Transverse colon (tissue), 4 donors: ENCODE data around the gene TMEM62. TPM values are rescaled to one million over a fixed set of nuclear protein-coding genes. Genes with fewer than 3 reads are reported as not detected.

Experiments
- DNase-seq: peaks from one replicate; pipeline ENCODE4 v3.0.0-alpha.2; 2019
- H3K27ac ChIP-seq, 4 donors: fragments of 200-600 bp; sonication (generic); 2 replicates each; pipeline ENCODE4 v1.5.1; 2016 to 2018; ENCODE audit warnings: inconsistent platforms in 4 of 4
- H3K27me3 ChIP-seq: fragments of 200-600 bp; sonication (generic); 2 replicates; pipeline ENCODE4 v1.5.1; 2017; ENCODE audit warnings: inconsistent platforms
- H3K36me3 ChIP-seq, 4 donors: fragments of 200-600 bp; sonication (generic); 2 replicates each; pipeline ENCODE4 v1.5.1; 2017 to 2019; ENCODE audit warnings: inconsistent platforms in 4 of 4
- H3K4me1 ChIP-seq, 4 donors: fragments of 200-600 bp; sonication (generic); 2 replicates each; pipeline ENCODE4 v1.5.1; 2017 to 2020; ENCODE audit warnings: inconsistent platforms in 4 of 4
- H3K4me3 ChIP-seq, 4 donors: fragments of 200-600 bp; sonication (generic); 1 replicate in 1 of 4; 2 replicates in 3 of 4; pipeline versions ENCODE4 v1.5.1 to v1.6.1; 2017 to 2019; ENCODE audit warnings: inconsistent platforms in 4 of 4
- H3K9me3 ChIP-seq, 2 donors: fragments of 200-600 bp; sonication (generic); 2 replicates each; pipeline ENCODE4 v1.5.1; 2017 to 2019; ENCODE audit warnings: inconsistent platforms in 2 of 2
- EP300 ChIP-seq: sonication (generic); formaldehyde crosslinking; IDR thresholded peaks from one replicate; pipeline ENCODE4 v1.6.1; 2017; ENCODE audit warnings: antibody characterized with exemption, low read depth
- POLR2A ChIP-seq: fragments of 450-650 bp; IDR thresholded peaks from one replicate; pipeline ENCODE4 v1.6.1; 2016; ENCODE audit warnings: antibody characterized with exemption, mild to moderate bottlenecking, moderate library complexity
- POLR2AphosphoS5 ChIP-seq, 3 donors: sonication (generic); formaldehyde crosslinking; IDR thresholded peaks; one replicate each; pipeline ENCODE4 v1.6.1; 2016; ENCODE audit warnings: antibody characterized with exemption in 3 of 3
- WGBS, 2 donors: methylation state at CpG; one replicate each; pipeline ENCODE4 v1.1.5; 2018; ENCODE audit warnings: low coverage in 1 of 2; 5-methylcytosine and 5-hydroxymethylcytosine counted together
- in situ Hi-C, 4 donors: fragments of 200-750 bp; cut with MboI; loops; one replicate each; pipeline versions ENCODE4 v1.15.0 to v1.15.1; 2017; ENCODE audit warnings: low sequenced_read_pairs in 3 of 4, low pct_ligation_motif_present in 1 of 4, low pct_unique_long_range_greater_than_20kb in 1 of 4
- intact Hi-C: fragments of 100-400 bp; cut with DNase I; formaldehyde crosslinking; loops from one replicate; pipeline ENCODE4 v1.15.1; 2023; ENCODE audit warnings: low total_unique reads
- total RNA-seq, 4 donors: library from RNA; depleted of rRNA; stranded (reverse); fragments of >200 nt; gene quantifications; one replicate each; pipeline ENCODE4 v1.1.0, GENCODE V29; 2016
- TF ChIP-seq, protein P1 (sequence below), 5 experiments: fragments of 200-600 bp in 3 of 5; fragments of 450-650 bp in 2 of 5; sonication (generic) in 3 of 5; IDR thresholded peaks; 1 replicate in 2 of 5; 2 replicates in 3 of 5; pipeline ENCODE4 v1.5.1; 2016 to 2017; ENCODE audit warnings: antibody characterized with exemption in 5 of 5, inconsistent platforms in 3 of 5, mild to moderate bottlenecking in 2 of 5, moderate library complexity in 1 of 5

The TMEM62 gene
- total RNA-seq, 4 donors from 2014 or later = 21.3 to 367 (median 39.6) TPM

DNA sequence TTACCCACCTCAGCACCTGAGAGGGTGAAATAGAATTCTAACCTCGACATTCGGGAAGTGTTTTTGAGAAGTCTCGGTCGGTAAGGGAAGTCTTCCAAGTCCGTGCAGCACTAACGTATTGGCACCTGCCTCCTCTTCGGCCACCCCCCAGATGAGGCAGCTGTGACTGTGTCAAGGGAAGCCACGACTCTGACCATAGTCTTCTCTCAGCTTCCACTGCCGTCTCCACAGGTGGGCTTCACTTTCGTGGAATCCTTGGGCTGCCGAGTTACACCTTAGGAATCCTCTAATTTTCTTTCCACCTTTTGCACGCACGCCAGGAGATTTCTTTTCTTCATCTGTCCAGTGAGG is 52.6 kb downstream of the TMEM62 start:
- peak overlapping the region; percentile 86 to 95 (median 92) for H3K27ac ChIP-seq
- no peak for TF ChIP-seq POLR2A
- TF ChIP-seq, protein P1, sequence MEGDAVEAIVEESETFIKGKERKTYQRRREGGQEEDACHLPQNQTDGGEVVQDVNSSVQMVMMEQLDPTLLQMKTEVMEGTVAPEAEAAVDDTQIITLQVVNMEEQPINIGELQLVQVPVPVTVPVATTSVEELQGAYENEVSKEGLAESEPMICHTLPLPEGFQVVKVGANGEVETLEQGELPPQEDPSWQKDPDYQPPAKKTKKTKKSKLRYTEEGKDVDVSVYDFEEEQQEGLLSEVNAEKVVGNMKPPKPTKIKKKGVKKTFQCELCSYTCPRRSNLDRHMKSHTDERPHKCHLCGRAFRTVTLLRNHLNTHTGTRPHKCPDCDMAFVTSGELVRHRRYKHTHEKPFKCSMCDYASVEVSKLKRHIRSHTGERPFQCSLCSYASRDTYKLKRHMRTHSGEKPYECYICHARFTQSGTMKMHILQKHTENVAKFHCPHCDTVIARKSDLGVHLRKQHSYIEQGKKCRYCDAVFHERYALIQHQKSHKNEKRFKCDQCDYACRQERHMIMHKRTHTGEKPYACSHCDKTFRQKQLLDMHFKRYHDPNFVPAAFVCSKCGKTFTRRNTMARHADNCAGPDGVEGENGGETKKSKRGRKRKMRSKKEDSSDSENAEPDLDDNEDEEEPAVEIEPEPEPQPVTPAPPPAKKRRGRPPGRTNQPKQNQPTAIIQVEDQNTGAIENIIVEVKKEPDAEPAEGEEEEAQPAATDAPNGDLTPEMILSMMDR (IDR thresholded peaks at IDR 0.05) = peak in 1 of 5 experiments; percentile 9
- no peak for TF ChIP-seq EP300
- TF ChIP-seq POLR2AphosphoS5 (IDR thresholded peaks at IDR 0.05) = peak in 1 of 3 donors; percentile 11
- in situ Hi-C loops (no loop called here), intact Hi-C loops (no loop called here)
- H3K4me1 ChIP-seq = peaks cover 8 to 18% (median 13%) of the 10 kb centered on the region in 4 donors
- WGBS, 2 donors = 1% methylated on average over 13 of the region's 13 CpGs; no CpG with 5 or more reads in 1 of the 2 donors
- H3K9me3 ChIP-seq = no peaks in the 10 kb centered on the region
- peak; percentile 35 for DNase-seq
- no peaks in the 10 kb centered on the region for H3K27me3 ChIP-seq
- H3K4me3 ChIP-seq = peak overlapping the region; percentile 59 to 91 (median 70)
- peaks cover 0 to 20% (median 8%) of the 10 kb centered on the region in 4 donors for H3K36me3 ChIP-seq

DNA sequence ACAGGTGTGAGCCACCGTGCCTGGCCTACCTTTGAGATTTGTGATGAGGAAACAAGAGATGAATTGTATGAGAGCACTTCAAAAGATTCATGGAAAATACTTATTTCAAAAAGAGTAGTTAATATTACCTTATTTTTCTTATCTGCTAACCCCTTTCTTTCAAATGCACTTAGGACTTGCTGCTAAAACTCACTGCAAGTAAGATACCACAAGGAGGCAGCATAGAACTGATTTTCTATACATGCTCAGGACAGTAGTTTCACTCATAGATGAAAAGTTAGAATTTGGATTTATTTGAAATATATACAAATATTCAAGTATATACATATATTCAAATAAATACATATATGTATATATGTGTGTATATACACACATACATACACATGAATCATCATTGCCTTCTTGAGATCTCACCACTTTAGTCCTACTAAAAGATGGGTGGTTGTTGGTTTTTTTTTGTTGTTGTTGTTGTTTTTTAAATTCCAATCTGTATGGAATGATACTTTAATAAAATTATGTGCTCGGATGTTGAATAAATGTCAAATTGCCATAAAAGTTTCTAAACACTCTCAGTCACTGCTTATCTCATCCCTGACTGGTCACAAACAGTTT is 54.3 kb downstream of the TMEM62 start:
- in situ Hi-C loops = no loop called here
- H3K36me3 ChIP-seq = peaks cover 0 to 35% (median 14%) of the 10 kb centered on the region in 4 donors
- H3K4me1 ChIP-seq = peaks cover 8 to 18% (median 13%) of the 10 kb centered on the region in 4 donors
- no peaks in the 10 kb centered on the region for H3K9me3 ChIP-seq
- no peak overlapping the region for H3K4me3 ChIP-seq
- intact Hi-C loops = no loop called here
- DNase-seq = no peak
- H3K27ac ChIP-seq = no peak overlapping the region
- TF ChIP-seq POLR2A = no peak
- TF ChIP-seq, protein P1 (IDR thresholded peaks at IDR 0.05) = peak; percentile 46 to 51 (median 50)
- no peaks in the 10 kb centered on the region for H3K27me3 ChIP-seq
- 57 to 60% methylated on average over 1 to 2 of the region's 2 CpGs for WGBS, 2 donors

DNA sequence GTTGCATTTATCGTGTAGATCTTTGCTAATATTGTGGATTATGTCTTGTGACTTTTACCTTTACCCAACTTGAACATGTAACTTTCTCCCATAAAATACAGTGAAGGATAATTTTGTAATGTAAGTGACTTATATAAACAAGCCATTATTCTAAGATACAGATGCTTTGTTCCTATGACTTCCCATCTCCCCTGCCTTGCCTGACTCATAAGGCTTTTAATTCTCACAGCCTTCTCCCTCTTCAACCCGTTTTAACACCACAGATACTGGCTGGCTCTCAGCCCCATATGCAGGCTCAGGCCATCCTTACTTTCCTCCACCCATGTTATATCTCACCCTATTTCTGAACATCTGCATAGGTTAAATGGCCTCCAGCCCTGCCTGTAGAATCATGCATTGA is 55.9 kb downstream of the TMEM62 start:
- H3K4me3 ChIP-seq = no peak overlapping the region
- H3K4me1 ChIP-seq = peaks cover 8 to 18% (median 13%) of the 10 kb centered on the region in 4 donors
- no peak for TF ChIP-seq POLR2AphosphoS5 (IDR thresholded peaks at IDR 0.05)
- no peak for TF ChIP-seq EP300
- TF ChIP-seq, protein P1 (IDR thresholded peaks at IDR 0.05) = no peak
- no peak for TF ChIP-seq POLR2A
- H3K9me3 ChIP-seq = no peaks in the 10 kb centered on the region
- H3K36me3 ChIP-seq = peaks cover 0 to 47% (median 18%) of the 10 kb centered on the region in 4 donors
- no peaks in the 10 kb centered on the region for H3K27me3 ChIP-seq
- in situ Hi-C loops (no loop called here), intact Hi-C loops (no loop called here)
- WGBS, 2 donors = 76 to 83% methylated on average over 2 of the region's 2 CpGs
- no peak overlapping the region for H3K27ac ChIP-seq
- DNase-seq = no peak

DNA sequence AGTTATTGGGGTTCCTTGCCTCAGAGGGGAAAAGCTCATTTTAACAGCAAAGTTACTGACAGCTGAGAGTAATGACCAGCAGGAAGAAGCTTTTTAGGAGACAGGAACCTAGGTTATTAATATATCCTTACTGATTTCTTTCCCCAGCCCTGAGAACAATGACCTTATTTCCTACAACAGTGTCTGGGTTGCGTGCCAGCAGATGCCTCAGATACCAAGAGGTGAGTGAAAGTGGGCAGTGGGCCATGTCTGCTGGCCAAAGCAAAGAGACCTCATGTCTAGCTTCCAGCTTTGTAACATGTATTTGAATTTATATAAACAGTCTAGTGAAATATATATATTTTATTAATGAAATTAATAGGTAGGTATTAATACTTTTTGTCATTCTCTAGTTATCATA is 56.8 kb downstream of the TMEM62 start:
- H3K9me3 ChIP-seq = no peaks in the 10 kb centered on the region
- H3K4me3 ChIP-seq = no peak overlapping the region
- H3K27me3 ChIP-seq = no peaks in the 10 kb centered on the region
- intact Hi-C loops = no loop called here
- 84% methylated on average over 1 of the region's 1 CpG; no CpG with 5 or more reads in 1 of the 2 donors for WGBS, 2 donors
- in situ Hi-C loops = no loop called here
- no peak for DNase-seq
- H3K36me3 ChIP-seq = peaks cover 0 to 55% (median 22%) of the 10 kb centered on the region in 4 donors
- TF ChIP-seq, protein P1 (IDR thresholded peaks at IDR 0.05) = no peak
- TF ChIP-seq POLR2A = no peak
- no peak for TF ChIP-seq POLR2AphosphoS5 (IDR thresholded peaks at IDR 0.05)
- no peak for TF ChIP-seq EP300
- H3K4me1 ChIP-seq = peaks cover 8 to 14% (median 10%) of the 10 kb centered on the region in 4 donors
- H3K27ac ChIP-seq = no peak overlapping the region
